Keratinocyte (primary cell): Measurements from ENCODE around the gene SSH2.

Source experiments
- EZH2 ChIP-seq: IDR thresholded peaks from one replicate; pipeline ENCODE4 v1.6.1; 2012; ENCODE audit warnings: inconsistent platforms, mild to moderate bottlenecking, low read length, moderate library complexity
- TF ChIP-seq, protein P1 (sequence below), 3 experiments: IDR thresholded peaks in 1 of 3; conservative IDR thresholded peaks in 1 of 3; optimal IDR thresholded peaks in 1 of 3; 2 replicates in 2 of 3; 3 replicates in 1 of 3; pipeline versions ENCODE3 to v1.5.1; 2011; ENCODE audit warnings: low read length in 3 of 3, mild to moderate bottlenecking in 3 of 3, moderate library complexity in 2 of 3, control low read depth in 1 of 3, inconsistent platforms in 1 of 3; ENCODE audit not compliant: insufficient read depth in 2 of 3; ENCODE audit errors: extremely low read depth in 1 of 3

DNA sequence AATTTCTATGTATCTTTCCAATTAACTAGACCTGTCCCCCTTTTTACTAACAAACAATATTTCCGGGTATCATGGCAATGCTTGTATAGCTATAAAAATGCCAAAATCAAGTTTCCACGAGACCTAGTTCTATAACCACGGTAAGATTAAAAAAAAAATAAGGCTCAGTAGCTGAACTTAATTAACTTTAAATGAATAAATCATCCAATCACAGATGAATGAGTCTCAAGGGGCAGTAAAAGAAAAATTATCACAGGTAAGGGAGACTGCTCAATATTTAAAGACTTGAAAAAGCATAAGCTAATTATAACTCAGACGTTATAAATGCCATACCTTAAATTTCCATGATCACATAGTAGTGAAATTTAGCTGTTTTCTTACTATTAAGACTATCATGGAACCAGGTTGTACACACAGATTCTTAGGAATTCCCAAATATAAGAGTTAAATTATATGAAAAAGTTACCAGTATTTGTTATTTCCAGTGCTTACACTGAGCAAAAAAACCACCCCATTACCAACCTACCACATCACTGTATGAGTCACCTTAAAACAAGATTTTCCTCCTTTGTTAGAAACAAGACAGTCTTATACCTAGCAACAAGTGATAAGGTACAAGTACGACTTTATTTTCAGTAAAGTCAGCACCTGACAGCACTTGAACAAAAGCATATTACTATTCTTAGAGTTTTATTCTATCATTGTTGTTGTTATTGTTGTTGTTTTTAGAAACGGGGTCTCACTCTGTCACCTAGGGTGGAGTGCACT, 20.6 kb downstream of the SSH2 start:
- TF ChIP-seq, protein P1, sequence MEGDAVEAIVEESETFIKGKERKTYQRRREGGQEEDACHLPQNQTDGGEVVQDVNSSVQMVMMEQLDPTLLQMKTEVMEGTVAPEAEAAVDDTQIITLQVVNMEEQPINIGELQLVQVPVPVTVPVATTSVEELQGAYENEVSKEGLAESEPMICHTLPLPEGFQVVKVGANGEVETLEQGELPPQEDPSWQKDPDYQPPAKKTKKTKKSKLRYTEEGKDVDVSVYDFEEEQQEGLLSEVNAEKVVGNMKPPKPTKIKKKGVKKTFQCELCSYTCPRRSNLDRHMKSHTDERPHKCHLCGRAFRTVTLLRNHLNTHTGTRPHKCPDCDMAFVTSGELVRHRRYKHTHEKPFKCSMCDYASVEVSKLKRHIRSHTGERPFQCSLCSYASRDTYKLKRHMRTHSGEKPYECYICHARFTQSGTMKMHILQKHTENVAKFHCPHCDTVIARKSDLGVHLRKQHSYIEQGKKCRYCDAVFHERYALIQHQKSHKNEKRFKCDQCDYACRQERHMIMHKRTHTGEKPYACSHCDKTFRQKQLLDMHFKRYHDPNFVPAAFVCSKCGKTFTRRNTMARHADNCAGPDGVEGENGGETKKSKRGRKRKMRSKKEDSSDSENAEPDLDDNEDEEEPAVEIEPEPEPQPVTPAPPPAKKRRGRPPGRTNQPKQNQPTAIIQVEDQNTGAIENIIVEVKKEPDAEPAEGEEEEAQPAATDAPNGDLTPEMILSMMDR (optimal IDR thresholded peaks at IDR 0.05 in 1 of 3, IDR thresholded peaks at IDR 0.05 in 1 of 3, conservative IDR thresholded peaks at IDR 0.05 in 1 of 3; ENCODE audit: extremely low read depth in 1 of 3, insufficient read depth in 2 of 3, low read length in 3 of 3), result no peak
- no peak for TF ChIP-seq EZH2
